OCI-LY3 (cell line): ENCODE results near the gene ETV1.

Source experiments
- H2AFZ ChIP-seq: fragments of 200-600, 300-600 bp; shearing (Covaris generic); 2 replicates; pipeline ENCODE4 v1.6.0; 2014; ENCODE audit warnings: antibody characterized with exemption, low read depth, low read length
- H3K27ac ChIP-seq: fragments of 200-600, 300-600 bp; sonication (generic); 2 replicates; pipeline ENCODE4 v1.5.1; 2014; ENCODE audit warnings: mild to moderate bottlenecking, low read length, moderate library complexity, mixed read lengths
- H3K27me3 ChIP-seq: fragments of 200-600, 300-600 bp; sonication (generic); 2 replicates; pipeline ENCODE4 v1.6.1; 2014; ENCODE audit warnings: low read depth, low read length, mixed read lengths
- H3K36me3 ChIP-seq: fragments of 200-600, 300-600 bp; sonication (generic); replicated peaks from 2 replicates; pipeline ENCODE3; 2014; ENCODE audit warnings: low read depth, low read length, mixed read lengths
- H3K4me1 ChIP-seq: fragments of 300-600, 200-600 bp; sonication (generic); 2 replicates; pipeline ENCODE4 v1.6.1; 2014; ENCODE audit warnings: low read length, mixed read lengths
- H3K4me2 ChIP-seq: fragments of 200-600, 300-600 bp; sonication (generic); 2 replicates; pipeline ENCODE4 v1.6.1; 2014; ENCODE audit warnings: low read length, mixed read lengths
- H3K4me3 ChIP-seq: fragments of 300-600, 200-600 bp; sonication (generic); 2 replicates; pipeline ENCODE4 v1.5.1; 2014; ENCODE audit warnings: antibody characterized with exemption, mild to moderate bottlenecking, low read length, moderate library complexity
- H3K79me2 ChIP-seq: fragments of 300-600, 200-600 bp; shearing (Covaris generic); 2 replicates; pipeline ENCODE4 v1.6.1; 2014; ENCODE audit warnings: mild to moderate bottlenecking, low read length, mixed read lengths
- H3K9ac ChIP-seq: fragments of 300-600, 200-600 bp; shearing (Covaris generic); 2 replicates; pipeline ENCODE4 v1.6.0; 2014; ENCODE audit warnings: mild to moderate bottlenecking, low read length, moderate library complexity
- H3K9me3 ChIP-seq: fragments of 200-600, 300-600 bp; shearing (Covaris generic); 2 replicates; pipeline ENCODE4 v1.6.1; 2014; ENCODE audit warnings: low read length, mixed read lengths; ENCODE audit not compliant: insufficient read depth
- H4K20me1 ChIP-seq: fragments of 200-600, 300-600 bp; sonication (generic); 2 replicates; pipeline ENCODE4 v1.6.1; 2016; ENCODE audit warnings: low read length, mixed read lengths; ENCODE audit not compliant: insufficient read depth
- EZH2phosphoT487 ChIP-seq: fragments of 200-600 bp; shearing (Covaris generic); IDR thresholded peaks from 2 replicates; pipeline ENCODE4 v1.6.1; 2018; ENCODE audit warnings: antibody characterized with exemption, mixed run types, low read depth
- TF ChIP-seq, protein P1 (sequence below): fragments of 200-600, 300-600 bp; sonication (generic); IDR thresholded peaks from 2 replicates; pipeline ENCODE4 v1.5.1; 2014; ENCODE audit warnings: antibody characterized with exemption, low read length, low read depth

The ETV1 gene

DNA sequence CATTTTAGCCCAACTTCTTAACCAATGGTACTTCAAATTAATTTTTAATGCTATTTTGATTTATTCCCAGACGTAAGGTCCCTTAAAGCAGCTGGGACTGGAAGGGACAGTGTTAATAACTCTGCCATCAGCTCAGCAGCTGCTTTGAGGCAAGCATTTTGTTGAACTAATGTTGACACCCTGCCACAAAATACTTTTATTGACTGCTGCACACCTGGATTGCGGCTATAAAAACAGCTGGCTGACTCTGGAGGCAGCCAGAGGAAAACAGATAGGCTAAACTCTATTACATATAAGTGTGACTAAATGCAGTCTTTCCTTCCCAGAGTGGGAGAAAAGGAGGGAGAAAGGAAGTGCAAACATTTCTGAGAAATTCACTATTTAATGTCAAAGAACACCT is 77.6 kb downstream of the ETV1 start:
- no peaks in the 10 kb centered on the region for H3K4me1 ChIP-seq
- H4K20me1 ChIP-seq: no peaks in the 10 kb centered on the region
- no peaks in the 10 kb centered on the region for H3K36me3 ChIP-seq
- no peak overlapping the region for H3K9ac ChIP-seq
- H3K4me2 ChIP-seq: no peak overlapping the region
- no peak overlapping the region for H3K27ac ChIP-seq
- H3K9me3 ChIP-seq: no peaks in the 10 kb centered on the region
- H2AFZ ChIP-seq: no peak overlapping the region
- H3K4me3 ChIP-seq: no peak overlapping the region
- H3K79me2 ChIP-seq: no peaks in the 10 kb centered on the region
- TF ChIP-seq EZH2phosphoT487: no peak
- TF ChIP-seq, protein P1, sequence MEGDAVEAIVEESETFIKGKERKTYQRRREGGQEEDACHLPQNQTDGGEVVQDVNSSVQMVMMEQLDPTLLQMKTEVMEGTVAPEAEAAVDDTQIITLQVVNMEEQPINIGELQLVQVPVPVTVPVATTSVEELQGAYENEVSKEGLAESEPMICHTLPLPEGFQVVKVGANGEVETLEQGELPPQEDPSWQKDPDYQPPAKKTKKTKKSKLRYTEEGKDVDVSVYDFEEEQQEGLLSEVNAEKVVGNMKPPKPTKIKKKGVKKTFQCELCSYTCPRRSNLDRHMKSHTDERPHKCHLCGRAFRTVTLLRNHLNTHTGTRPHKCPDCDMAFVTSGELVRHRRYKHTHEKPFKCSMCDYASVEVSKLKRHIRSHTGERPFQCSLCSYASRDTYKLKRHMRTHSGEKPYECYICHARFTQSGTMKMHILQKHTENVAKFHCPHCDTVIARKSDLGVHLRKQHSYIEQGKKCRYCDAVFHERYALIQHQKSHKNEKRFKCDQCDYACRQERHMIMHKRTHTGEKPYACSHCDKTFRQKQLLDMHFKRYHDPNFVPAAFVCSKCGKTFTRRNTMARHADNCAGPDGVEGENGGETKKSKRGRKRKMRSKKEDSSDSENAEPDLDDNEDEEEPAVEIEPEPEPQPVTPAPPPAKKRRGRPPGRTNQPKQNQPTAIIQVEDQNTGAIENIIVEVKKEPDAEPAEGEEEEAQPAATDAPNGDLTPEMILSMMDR: no peak
- H3K27me3 ChIP-seq: no peaks in the 10 kb centered on the region

DNA sequence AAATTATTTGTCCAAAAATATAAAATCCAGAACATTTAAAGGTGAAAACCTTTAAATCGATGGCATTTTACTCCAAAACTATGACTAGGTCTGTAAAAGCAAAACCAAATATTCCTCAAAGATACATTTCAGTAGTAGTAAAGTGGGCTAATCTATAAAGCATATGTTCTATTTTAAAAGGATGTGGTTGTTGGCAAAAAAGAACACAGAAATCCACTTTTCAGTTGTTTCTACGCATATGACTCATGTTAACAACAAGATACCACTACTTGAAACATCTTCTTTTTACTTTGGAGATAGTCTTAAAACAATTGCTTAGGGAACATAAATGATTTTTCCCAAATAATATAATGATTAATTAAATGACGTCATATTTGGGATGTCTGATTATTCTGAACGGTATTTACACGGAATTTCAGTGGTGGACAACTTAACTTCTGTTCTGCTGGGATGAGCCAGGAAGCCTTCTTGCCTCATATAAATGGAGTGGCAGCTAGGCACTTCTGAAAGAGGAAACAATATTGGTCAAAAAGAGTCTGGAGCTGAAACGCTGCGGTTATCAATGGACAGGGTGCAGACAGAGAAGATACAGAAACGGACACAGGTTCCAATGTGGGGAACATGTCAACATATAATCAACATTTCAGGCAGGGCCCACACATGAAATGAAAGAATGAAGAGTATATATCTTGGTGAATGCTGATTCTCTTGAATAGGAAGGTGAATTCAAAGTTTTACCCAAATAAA is 78.5 kb downstream of the ETV1 start:
- Histone ChIP-seq H3K9me3 (no peaks in the 10 kb centered on the region), H4K20me1 (no peaks in the 10 kb centered on the region), H2AFZ (no peak overlapping the region), H3K27me3 (no peaks in the 10 kb centered on the region), H3K79me2 (no peaks in the 10 kb centered on the region), H3K4me3 (no peak overlapping the region), H3K9ac (no peak overlapping the region), H3K27ac (no peak overlapping the region), H3K4me2 (no peak overlapping the region), H3K36me3 (no peaks in the 10 kb centered on the region), H3K4me1 (no peaks in the 10 kb centered on the region)
- TF ChIP-seq, protein P1: no peak

DNA sequence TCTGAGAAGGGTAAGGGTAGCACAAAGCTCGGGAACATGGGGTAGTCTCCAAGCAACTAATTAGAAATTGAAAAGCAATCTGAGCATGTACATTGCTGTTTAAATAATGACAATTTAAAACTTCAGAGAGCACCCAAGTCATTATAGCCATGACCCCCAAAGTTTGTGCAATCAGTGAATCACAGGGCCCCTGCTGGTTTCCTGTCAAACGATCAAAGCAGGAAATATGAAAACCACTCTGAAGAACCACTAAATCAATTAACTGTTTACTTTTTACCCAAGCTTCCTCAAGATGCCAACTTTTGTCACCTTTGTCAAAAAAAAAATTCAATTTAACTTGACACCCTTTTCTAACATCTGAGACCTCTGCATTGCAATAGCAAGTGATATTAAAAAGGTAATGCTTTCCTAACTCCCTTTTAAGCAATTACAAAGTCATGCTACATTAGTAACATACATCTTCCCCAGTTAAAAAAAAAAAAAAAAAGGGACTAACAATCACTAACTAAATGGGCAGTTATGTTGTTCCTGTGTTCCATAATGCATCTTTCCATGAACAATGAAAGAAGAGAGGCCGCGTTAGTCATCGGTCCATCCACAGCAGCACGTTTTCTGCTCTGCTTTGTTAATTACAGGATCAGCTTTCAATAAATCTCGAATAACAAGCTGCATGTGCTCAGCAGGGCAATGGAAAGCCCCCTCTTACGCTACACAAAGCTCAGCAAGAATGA is 80.6 kb downstream of the ETV1 start:
- H3K4me2 ChIP-seq: no peak overlapping the region
- no peak overlapping the region for H2AFZ ChIP-seq
- H3K27me3 ChIP-seq: no peaks in the 10 kb centered on the region
- no peaks in the 10 kb centered on the region for H3K79me2 ChIP-seq
- H3K9ac ChIP-seq: no peak overlapping the region
- H3K4me1 ChIP-seq: no peaks in the 10 kb centered on the region
- no peak overlapping the region for H3K4me3 ChIP-seq
- H3K27ac ChIP-seq: no peak overlapping the region
- no peaks in the 10 kb centered on the region for H4K20me1 ChIP-seq
- TF ChIP-seq, protein P1: no peak
- TF ChIP-seq EZH2phosphoT487: no peak
- no peaks in the 10 kb centered on the region for H3K9me3 ChIP-seq
- H3K36me3 ChIP-seq: no peaks in the 10 kb centered on the region

DNA sequence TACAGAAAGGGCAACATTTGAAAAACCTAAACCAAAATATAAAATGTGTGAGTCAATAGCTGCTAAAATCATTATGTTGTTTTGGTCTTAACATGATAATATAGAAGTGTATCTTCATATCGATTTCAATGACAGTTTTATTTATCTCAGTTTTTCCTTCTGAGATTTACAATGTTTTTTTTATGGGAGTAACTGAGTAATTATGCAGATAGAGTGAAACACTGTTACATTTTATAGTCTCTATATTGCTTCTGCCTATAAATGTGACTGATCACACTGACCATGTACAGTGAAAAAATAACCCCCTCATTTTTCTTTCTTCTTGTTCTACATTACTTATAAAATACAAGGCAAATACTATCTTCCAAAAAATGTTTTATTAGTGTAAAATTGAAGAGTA is 81.6 kb downstream of the ETV1 start:
- Histone ChIP-seq H3K4me1 (no peaks in the 10 kb centered on the region), H3K79me2 (no peaks in the 10 kb centered on the region), H3K27me3 (no peaks in the 10 kb centered on the region), H3K9ac (no peak overlapping the region), H3K9me3 (no peaks in the 10 kb centered on the region), H3K4me3 (no peak overlapping the region), H3K4me2 (no peak overlapping the region), H4K20me1 (no peaks in the 10 kb centered on the region), H2AFZ (no peak overlapping the region), H3K36me3 (no peaks in the 10 kb centered on the region), H3K27ac (no peak overlapping the region)
- no peak for TF ChIP-seq EZH2phosphoT487
- TF ChIP-seq, protein P1: no peak
